ENCODE data around the gene C20orf202.
"Not testable (repeated sequence)": the region's sequence is repeated elsewhere in the genome, so short reads cannot be mapped to it uniquely, and the experiment has no call there.

The C20orf202 gene

DNA sequence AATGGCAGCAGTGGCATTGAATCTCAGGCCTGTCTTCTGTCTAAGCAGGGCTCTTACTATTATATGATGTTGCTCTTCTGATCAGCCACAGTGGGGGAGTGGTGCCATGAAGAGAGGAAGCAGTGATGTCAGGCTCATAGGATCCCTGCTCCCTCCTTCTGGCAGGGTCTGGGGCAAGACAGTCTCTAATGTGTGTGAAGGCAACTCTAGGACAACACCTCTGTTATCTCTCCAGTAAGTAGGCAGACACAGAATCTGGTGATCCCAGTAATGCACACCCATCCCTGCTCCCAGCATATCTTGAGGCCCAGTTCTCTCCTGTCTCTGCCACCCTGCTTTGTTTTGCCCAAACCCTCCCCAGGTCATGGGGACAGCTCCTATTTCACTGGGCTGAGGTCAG, 8.8 kb downstream of the C20orf202 start:
- DNase-seq = peak; percentile 67

DNA sequence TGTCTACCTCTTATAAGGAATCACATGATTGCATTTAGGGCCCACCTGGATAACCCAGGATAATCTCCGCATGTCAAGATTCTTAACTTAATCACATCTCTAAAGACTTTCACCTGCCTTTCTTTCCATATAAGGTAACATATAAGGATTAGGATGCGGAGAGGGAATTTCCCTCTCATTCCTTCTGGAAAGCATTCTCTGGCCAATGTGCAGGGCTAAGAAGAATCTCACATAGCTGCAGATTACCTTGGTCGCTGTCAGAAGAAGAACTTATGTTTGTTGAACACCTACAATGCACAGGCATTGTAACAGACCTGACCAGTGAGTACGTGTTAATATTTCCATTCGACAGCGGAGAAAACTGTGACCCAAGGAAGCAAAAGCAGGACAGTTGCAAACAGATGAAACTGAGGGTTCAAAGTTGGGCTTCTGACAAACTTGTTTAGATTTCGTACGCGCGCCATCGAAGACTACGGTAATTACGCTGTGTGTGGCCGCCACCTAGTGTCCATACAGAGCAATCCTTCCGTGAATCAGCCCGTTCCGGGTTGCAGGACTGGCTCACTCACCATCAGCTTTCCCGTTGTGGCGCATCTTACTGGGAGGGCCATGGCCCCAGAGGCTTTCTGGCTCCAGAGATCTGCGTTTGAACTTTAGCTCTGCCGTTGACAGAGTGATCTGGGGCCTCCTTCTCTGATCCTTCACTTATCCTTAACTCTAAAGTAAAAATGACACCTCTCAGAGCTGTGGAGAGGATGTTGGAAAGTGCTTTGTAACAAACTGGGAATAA, 9.5 kb downstream of the C20orf202 start:
- Histone ChIP-seq H3K27me3 (ENCODE audit: insufficient read depth, low read length, poor library complexity) (no peaks in the 10 kb centered on the region), H3K4me3 (ENCODE audit: low read length) (no peak overlapping the region), H3K4me2 (ENCODE audit: low read length) (no peak overlapping the region), H3K79me2 (ENCODE audit: control insufficient read depth, insufficient read depth, low read length) (no peaks in the 10 kb centered on the region), H3K4me1 (ENCODE audit: control insufficient read depth, low read depth, low read length) (peaks cover 3% of the 10 kb centered on the region), H3K9ac (ENCODE audit: low read length) (no peak overlapping the region), H3K79me1 (ENCODE audit: low read length) (no peaks in the 10 kb centered on the region), H2BK15ac (replicated peaks; ENCODE audit: low read depth) (no peak overlapping the region), H2AK5ac (ENCODE audit: low read length) (no peak overlapping the region), H3K36me3 (ENCODE audit: control insufficient read depth, insufficient read depth, low read length) (no peaks in the 10 kb centered on the region), H2BK5ac (ENCODE audit: low read length) (no peak overlapping the region), H2BK120ac (ENCODE audit: low read depth, low read length) (no peak overlapping the region), H4K8ac (ENCODE audit: low read depth, low read length) (no peak overlapping the region), H3K56ac (ENCODE audit: low read length) (peak overlapping the region; percentile 51), H3K18ac (ENCODE audit: low read length) (no peak overlapping the region), H3K4ac (ENCODE audit: low read depth, low read length) (no peak overlapping the region), H4K5ac (ENCODE audit: low read length) (no peak overlapping the region), H3K27ac (ENCODE audit: low read depth, low read length) (no peak overlapping the region), H3K23ac (ENCODE audit: low read length) (no peak overlapping the region)
- WGBS (ENCODE audit: extremely low coverage, insufficient coverage, low lambda C conversion rate) = no CpG with 5 or more reads among the region's 21 CpGs
- DNase-seq = peak; percentile 85

More for the DNA sequence above, 8.8 kb downstream of the C20orf202 start:
- Histone ChIP-seq H3K27ac (ENCODE audit: low read depth, low read length) (no peak overlapping the region), H3K79me1 (ENCODE audit: low read length) (no peaks in the 10 kb centered on the region), H3K4me1 (ENCODE audit: control insufficient read depth, low read depth, low read length) (peaks cover 3% of the 10 kb centered on the region), H3K79me2 (ENCODE audit: control insufficient read depth, insufficient read depth, low read length) (no peaks in the 10 kb centered on the region), H2BK120ac (ENCODE audit: low read depth, low read length) (no peak overlapping the region), H3K27me3 (ENCODE audit: insufficient read depth, low read length, poor library complexity) (no peaks in the 10 kb centered on the region), H3K4me3 (ENCODE audit: low read length) (no peak overlapping the region), H2AK5ac (ENCODE audit: low read length) (no peak overlapping the region), H3K18ac (ENCODE audit: low read length) (no peak overlapping the region), H4K5ac (ENCODE audit: low read length) (no peak overlapping the region), H2BK5ac (ENCODE audit: low read length) (no peak overlapping the region), H4K8ac (ENCODE audit: low read depth, low read length) (no peak overlapping the region), H2BK15ac (replicated peaks; ENCODE audit: low read depth) (no peak overlapping the region), H3K4ac (ENCODE audit: low read depth, low read length) (no peak overlapping the region), H3K56ac (ENCODE audit: low read length) (peak overlapping the region; percentile 37), H3K36me3 (ENCODE audit: control insufficient read depth, insufficient read depth, low read length) (no peaks in the 10 kb centered on the region), H3K9ac (ENCODE audit: low read length) (peak overlapping the region; percentile 6), H3K23ac (ENCODE audit: low read length) (no peak overlapping the region), H3K4me2 (ENCODE audit: low read length) (no peak overlapping the region)

DNA sequence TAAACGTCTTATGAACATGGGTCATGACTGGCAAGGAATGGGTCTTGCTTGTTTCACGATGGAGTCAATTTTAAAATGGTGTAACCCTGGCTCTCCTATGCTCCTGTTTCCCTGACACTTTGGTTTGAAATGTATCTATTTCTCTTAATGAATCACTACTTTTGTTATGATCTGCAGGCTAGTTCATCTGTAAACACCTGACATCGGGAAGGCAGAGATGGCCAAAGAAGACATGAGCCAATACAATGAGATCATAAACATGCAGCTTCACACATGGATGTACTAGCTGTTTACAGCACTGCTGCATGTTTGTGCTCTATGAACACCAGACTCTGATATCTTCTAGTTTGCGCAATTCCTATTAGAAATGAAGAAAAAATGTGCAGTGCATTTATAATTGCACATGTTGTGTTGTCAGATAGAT, 11.6 kb downstream of the C20orf202 start:
- Histone ChIP-seq H2BK120ac (ENCODE audit: low read depth, low read length) (no peak overlapping the region), H3K9ac (ENCODE audit: low read length) (no peak overlapping the region), H3K4ac (ENCODE audit: low read depth, low read length) (no peak overlapping the region), H3K56ac (ENCODE audit: low read length) (no peak overlapping the region), H3K4me2 (ENCODE audit: low read length) (no peak overlapping the region), H2AK5ac (ENCODE audit: low read length) (no peak overlapping the region), H4K5ac (ENCODE audit: low read length) (no peak overlapping the region), H3K4me3 (ENCODE audit: low read length) (no peak overlapping the region), H3K27ac (ENCODE audit: low read depth, low read length) (no peak overlapping the region), H2BK15ac (replicated peaks; ENCODE audit: low read depth) (no peak overlapping the region), H3K4me1 (ENCODE audit: control insufficient read depth, low read depth, low read length) (peaks cover 3% of the 10 kb centered on the region), H4K8ac (ENCODE audit: low read depth, low read length) (no peak overlapping the region), H2BK5ac (ENCODE audit: low read length) (no peak overlapping the region), H3K79me1 (ENCODE audit: low read length) (no peaks in the 10 kb centered on the region), H3K18ac (ENCODE audit: low read length) (no peak overlapping the region), H3K79me2 (ENCODE audit: control insufficient read depth, insufficient read depth, low read length) (no peaks in the 10 kb centered on the region), H3K36me3 (ENCODE audit: control insufficient read depth, insufficient read depth, low read length) (no peaks in the 10 kb centered on the region), H3K23ac (ENCODE audit: low read length) (no peak overlapping the region), H3K27me3 (ENCODE audit: insufficient read depth, low read length, poor library complexity) (no peaks in the 10 kb centered on the region)
- no peak for DNase-seq
- no CpG with 5 or more reads among the region's 4 CpGs for WGBS (ENCODE audit: extremely low coverage, insufficient coverage, low lambda C conversion rate)

DNA sequence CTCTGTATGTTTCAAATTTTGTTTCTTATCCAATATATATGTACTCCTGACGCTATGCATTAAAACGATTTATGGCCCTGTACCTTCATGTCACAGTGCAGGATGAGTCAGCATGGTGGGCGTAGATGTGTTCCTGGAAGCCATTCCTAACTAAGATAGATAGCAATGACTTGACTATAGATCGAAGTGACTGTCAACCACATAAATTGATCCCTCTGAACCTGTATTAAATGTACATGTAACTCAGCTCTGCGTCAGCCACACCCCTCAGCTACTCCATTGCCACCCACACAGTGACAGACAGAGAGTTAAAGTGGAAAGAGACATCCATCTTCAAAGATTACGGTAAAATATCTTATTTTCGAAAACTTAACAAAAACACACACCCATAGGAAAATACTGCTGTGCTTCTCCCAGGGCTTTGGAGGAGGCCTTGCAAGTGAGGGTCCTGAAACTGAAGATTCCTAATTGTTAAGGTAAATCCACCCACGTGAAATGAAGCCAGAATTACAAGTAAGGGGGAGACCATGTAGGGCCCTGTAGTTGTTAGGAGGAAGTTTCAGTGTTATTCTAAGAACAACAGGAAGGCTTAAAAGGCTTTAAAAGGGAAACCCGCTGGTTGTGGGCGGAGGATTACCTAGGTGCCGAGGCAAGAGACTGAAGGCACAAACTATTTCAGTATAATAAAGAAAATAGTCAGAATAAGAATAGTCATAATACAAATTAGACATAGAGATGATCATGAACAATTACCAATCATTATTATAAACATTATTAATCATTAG, 12.3 kb downstream of the C20orf202 start:
- no peak overlapping the region for H3K18ac ChIP-seq (ENCODE audit: low read length)
- WGBS (ENCODE audit: extremely low coverage, insufficient coverage, low lambda C conversion rate) = no CpG with 5 or more reads among the region's 11 CpGs
- no peak for DNase-seq

DNA sequence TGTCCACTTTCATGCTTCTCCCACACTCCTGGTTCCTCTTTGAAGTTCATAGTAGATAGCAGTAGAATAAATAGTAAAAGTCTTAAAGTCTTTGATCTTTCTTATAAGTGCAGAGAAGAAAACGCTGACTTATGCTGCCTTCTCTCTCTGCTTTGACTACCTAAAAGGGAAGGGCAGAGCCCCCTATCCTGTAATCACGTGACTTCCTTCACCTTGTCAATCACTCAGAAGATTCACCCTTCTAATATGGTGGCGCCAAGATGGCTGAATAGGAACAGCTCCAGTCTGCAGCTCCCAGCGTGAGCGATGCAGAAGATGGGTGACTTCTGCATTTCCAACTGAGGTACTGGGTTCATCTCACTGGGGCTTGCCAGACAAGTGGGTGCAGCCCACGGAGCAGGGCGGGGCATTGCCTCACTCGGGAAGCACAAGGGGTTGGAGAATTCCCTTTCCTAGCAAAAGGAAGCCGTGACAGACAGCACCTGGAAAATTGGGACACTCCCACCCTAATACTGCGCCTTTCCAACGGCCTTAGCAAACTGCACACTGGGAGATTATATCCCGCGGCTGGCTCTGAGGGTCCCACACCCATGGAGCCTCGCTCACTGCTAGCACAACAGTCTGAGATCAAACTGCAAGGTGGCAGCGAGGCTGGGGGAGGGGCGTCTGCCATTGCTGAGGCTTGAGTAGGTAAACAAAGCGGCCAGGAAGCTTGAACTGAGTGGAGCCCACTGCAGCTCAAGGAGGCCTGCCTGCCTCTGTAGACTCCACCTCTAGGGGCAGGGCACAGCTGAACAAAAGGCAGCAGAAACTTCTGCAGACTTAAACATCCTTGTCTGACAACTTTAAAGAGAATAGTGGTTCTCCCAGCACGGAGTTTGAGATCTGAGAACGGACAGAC, 13.5 kb downstream of the C20orf202 start:
- H3K79me1 ChIP-seq (ENCODE audit: low read length); H4K5ac ChIP-seq (ENCODE audit: low read length); H3K79me2 ChIP-seq (ENCODE audit: control insufficient read depth, insufficient read depth, low read length); H3K4me3 ChIP-seq (ENCODE audit: low read length); H2BK15ac ChIP-seq (replicated peaks; ENCODE audit: low read depth); H3K4me2 ChIP-seq (ENCODE audit: low read length); H3K4ac ChIP-seq (ENCODE audit: low read depth, low read length); H3K27me3 ChIP-seq (ENCODE audit: insufficient read depth, low read length, poor library complexity); H3K9ac ChIP-seq (ENCODE audit: low read length); DNase-seq; H3K27ac ChIP-seq (ENCODE audit: low read depth, low read length); H2BK120ac ChIP-seq (ENCODE audit: low read depth, low read length); H3K23ac ChIP-seq (ENCODE audit: low read length); H3K56ac ChIP-seq (ENCODE audit: low read length); H2BK5ac ChIP-seq (ENCODE audit: low read length); H4K8ac ChIP-seq (ENCODE audit: low read depth, low read length); H3K36me3 ChIP-seq (ENCODE audit: control insufficient read depth, insufficient read depth, low read length); H3K4me1 ChIP-seq (ENCODE audit: control insufficient read depth, low read depth, low read length); H2AK5ac ChIP-seq (ENCODE audit: low read length); H3K18ac ChIP-seq (ENCODE audit: low read length): not testable (repeated sequence)
- WGBS (ENCODE audit: extremely low coverage, insufficient coverage, low lambda C conversion rate) = no CpG with 5 or more reads among the region's 19 CpGs

More for the DNA sequence above, 12.3 kb downstream of the C20orf202 start:
- no peak overlapping the region for H2BK15ac ChIP-seq (replicated peaks; ENCODE audit: low read depth)
- H2BK120ac ChIP-seq (ENCODE audit: low read depth, low read length) = no peak overlapping the region
- no peak overlapping the region for H3K4me3 ChIP-seq (ENCODE audit: low read length)
- no peak overlapping the region for H3K9ac ChIP-seq (ENCODE audit: low read length)
- H3K79me1 ChIP-seq (ENCODE audit: low read length) = no peaks in the 10 kb centered on the region
- H3K4ac ChIP-seq (ENCODE audit: low read depth, low read length) = peak overlapping the region; percentile 16
- H3K36me3 ChIP-seq (ENCODE audit: control insufficient read depth, insufficient read depth, low read length) = no peaks in the 10 kb centered on the region
- no peaks in the 10 kb centered on the region for H3K27me3 ChIP-seq (ENCODE audit: insufficient read depth, low read length, poor library complexity)
- no peak overlapping the region for H4K8ac ChIP-seq (ENCODE audit: low read depth, low read length)
- no peak overlapping the region for H3K56ac ChIP-seq (ENCODE audit: low read length)
- no peaks in the 10 kb centered on the region for H3K79me2 ChIP-seq (ENCODE audit: control insufficient read depth, insufficient read depth, low read length)
- no peak overlapping the region for H3K4me2 ChIP-seq (ENCODE audit: low read length)
- H2BK5ac ChIP-seq (ENCODE audit: low read length) = no peak overlapping the region
- no peak overlapping the region for H3K23ac ChIP-seq (ENCODE audit: low read length)
- peaks cover 3% of the 10 kb centered on the region for H3K4me1 ChIP-seq (ENCODE audit: control insufficient read depth, low read depth, low read length)
- no peak overlapping the region for H2AK5ac ChIP-seq (ENCODE audit: low read length)
- no peak overlapping the region for H3K27ac ChIP-seq (ENCODE audit: low read depth, low read length)
- H4K5ac ChIP-seq (ENCODE audit: low read length) = no peak overlapping the region
